PC-9 (cell line): ENCODE results near the gene DYNC1H1. TPM values are rescaled to one million over a fixed set of nuclear protein-coding genes. Genes with fewer than 3 reads are reported as not detected.
A peak's percentile ranks its signal among the peaks of the same experiment; 100 is the strongest.

Experiments
- BruUV-seq: library from RNA; stranded (reverse); fragments of 400-500 nt; replicated peaks from 2 replicates; lab custom pipeline; 2021; lab: Mats Ljungman, UMichigan
- CTCF ChIA-PET: fragments of 300-600 bp; sonication (Branson Sonifier 250); formaldehyde crosslinking; loops from one replicate; lab custom pipeline; 2022; ENCODE audit warnings: antibody characterized with exemption; lab: Charles Lee
- POLR2A ChIA-PET: fragments of 300-600 bp; sonication (Branson Sonifier 250); formaldehyde crosslinking; loops from one replicate; lab custom pipeline; 2022; ENCODE audit warnings: antibody characterized with exemption; ENCODE audit not compliant: unreplicated experiment; lab: Charles Lee
- DNase-seq, 2 experiments: peaks; one replicate each; pipeline versions ENCODE4 v3.0.0 to v3.0.0-alpha.2; 2015 to 2022; ENCODE audit warnings: mixed read lengths in 1 of 2
- H2AFZ ChIP-seq: fragments of 200-600 bp; sonication (generic); 2 replicates; pipeline ENCODE4 v1.8.1; 2017; ENCODE audit warnings: antibody characterized with exemption
- H3F3A ChIP-seq: fragments of 200-600 bp; sonication (generic); 2 replicates; pipeline ENCODE4 v1.8.1; 2017; ENCODE audit warnings: antibody characterized with exemption, mild to moderate bottlenecking, low read depth; ENCODE audit not compliant: insufficient read depth
- H3K27ac ChIP-seq: fragments of 200-600 bp; sonication (generic); 2 replicates; pipeline ENCODE4 v1.6.1; 2016; ENCODE audit warnings: mixed run types
- H3K27me3 ChIP-seq: fragments of 200-600 bp; sonication (generic); 2 replicates; pipeline ENCODE4 v1.6.1; 2016; ENCODE audit warnings: low read depth, mixed run types; ENCODE audit not compliant: insufficient read depth
- H3K36me3 ChIP-seq: fragments of 200-600 bp; sonication (generic); 2 replicates; pipeline ENCODE4 v1.6.1; 2016; ENCODE audit warnings: low read depth, mixed run types
- H3K4me1 ChIP-seq: fragments of 200-600 bp; sonication (generic); replicated peaks from 2 replicates; pipeline ENCODE4 v1.6.1; 2016; ENCODE audit warnings: mixed run types; ENCODE audit not compliant: insufficient read depth
- H3K4me2 ChIP-seq: fragments of 200-600 bp; sonication (generic); 2 replicates; pipeline ENCODE4 v1.6.1; 2017; ENCODE audit warnings: mixed run types
- H3K4me3 ChIP-seq: fragments of 200-600 bp; sonication (generic); 2 replicates; pipeline ENCODE4 v1.6.1; 2016; ENCODE audit warnings: mixed run types
- H3K79me2 ChIP-seq: fragments of 200-600 bp; sonication (generic); 2 replicates; pipeline ENCODE4 v1.6.1; 2017; ENCODE audit warnings: low read depth, mixed run types
- H3K9me2 ChIP-seq: fragments of 200-600 bp; sonication (generic); 2 replicates; pipeline ENCODE4 v1.8.1; 2017; ENCODE audit warnings: mild to moderate bottlenecking; ENCODE audit not compliant: insufficient read depth
- H3K9me3 ChIP-seq: fragments of 200-600 bp; sonication (generic); 2 replicates; pipeline ENCODE4 v1.8.1; 2016; ENCODE audit warnings: low read depth; ENCODE audit not compliant: insufficient read depth
- H4K20me1 ChIP-seq: fragments of 200-600 bp; sonication (generic); 2 replicates; pipeline ENCODE4 v1.8.1; 2017; ENCODE audit not compliant: insufficient read depth
- CTCF ChIP-seq: fragments of 200-600 bp; sonication (generic); conservative IDR thresholded peaks from 2 replicates; pipeline ENCODE4 v1.6.1; 2017; ENCODE audit warnings: mixed run types, antibody characterized with exemption, mild to moderate bottlenecking, moderate library complexity
- EZH2 ChIP-seq: fragments of 200-600 bp; sonication (generic); IDR thresholded peaks from 2 replicates; pipeline ENCODE4 v1.8.0; 2017; ENCODE audit warnings: antibody characterized with exemption, low read depth
- intact Hi-C: fragments of 100-400 bp; cut with micrococcal nuclease; formaldehyde crosslinking; loops from one replicate; pipeline ENCODE4 v1.10.0; 2022; ENCODE audit not compliant: unreplicated experiment
- total RNA-seq: library from RNA; stranded (reverse); gene quantifications from 2 replicates; pipeline ENCODE4 v1.2.3, GENCODE V29; 2021

The DYNC1H1 gene
- total RNA-seq, 1 experiment from 2014 or later, result 1,268 TPM

- Histone ChIP-seq H3K27me3 (no peaks in the 10 kb centered on the region), H3K36me3 (peaks cover 13% of the 10 kb centered on the region), H3K79me2 (peaks cover 48% of the 10 kb centered on the region), H3K9me3 (no peaks in the 10 kb centered on the region), H3K4me2 (peak overlapping the region; percentile 74), H4K20me1 (no peaks in the 10 kb centered on the region), H3K4me3 (peak overlapping the region; percentile 76; the same call in 1 of the 2 replicates), H2AFZ (peak overlapping the region; percentile 82), H3K27ac (no peak overlapping the region), H3F3A (peaks cover 30% of the 10 kb centered on the region), H3K9me2 (no peaks in the 10 kb centered on the region), H3K4me1 (peaks cover 57% of the 10 kb centered on the region)
- intact Hi-C loops, result loop anchor here (1.0 to 10.0 kb wide), 7 partner anchors 9 to 551 kb away; no protein-coding TSS in a partner anchor
- CTCF ChIA-PET, result interaction anchor here (0.6 kb wide), 1 partner anchor 134 kb away, joined by 3 read pairs; no protein-coding TSS in a partner anchor
- TF ChIP-seq CTCF, result no peak
- TF ChIP-seq EZH2, result no peak
- BruUV-seq, result TSS peak; percentile 49
- DNase-seq, result no peak
- POLR2A ChIA-PET, result no interaction called here
Observed at GRCh38 chr14:101963656-101964296, 597 bp upstream of the DYNC1H1 start.

- Histone ChIP-seq H3K27me3 (no peaks in the 10 kb centered on the region), H3K4me2 (peak overlapping the region; percentile 85), H3K4me1 (peaks cover 66% of the 10 kb centered on the region), H4K20me1 (no peaks in the 10 kb centered on the region), H3K4me3 (peak overlapping the region; percentile 76), H3K79me2 (peaks cover 62% of the 10 kb centered on the region), H3K27ac (peak overlapping the region; percentile 75), H3K9me2 (no peaks in the 10 kb centered on the region), H3F3A (peaks cover 43% of the 10 kb centered on the region), H2AFZ (peak overlapping the region; percentile 82), H3K36me3 (peaks cover 24% of the 10 kb centered on the region), H3K9me3 (no peaks in the 10 kb centered on the region)
- intact Hi-C loops, result loop anchor here (2.0 to 10.0 kb wide), 2 partner anchors 222 to 550 kb away; no protein-coding TSS in a partner anchor
- BruUV-seq, result no TSS peak
- ChIA-PET POLR2A (interaction anchor here (0.6 to 1.3 kb wide), 4 partner anchors 15 to 86 kb away, joined by 3 to 7 read pairs (median 4); no protein-coding TSS in a partner anchor), CTCF (interaction anchor here (0.6 to 1.0 kb wide), 2 partner anchors 222 to 257 kb away, joined by 3 to 11 read pairs; no protein-coding TSS in a partner anchor)
- TF ChIP-seq CTCF, result no peak
- TF ChIP-seq EZH2, result no peak
- DNase-seq, result peak; percentile 71 to 72
Observed at GRCh38 chr14:101965181-101965544, 790 bp downstream of the DYNC1H1 start.

DNA sequence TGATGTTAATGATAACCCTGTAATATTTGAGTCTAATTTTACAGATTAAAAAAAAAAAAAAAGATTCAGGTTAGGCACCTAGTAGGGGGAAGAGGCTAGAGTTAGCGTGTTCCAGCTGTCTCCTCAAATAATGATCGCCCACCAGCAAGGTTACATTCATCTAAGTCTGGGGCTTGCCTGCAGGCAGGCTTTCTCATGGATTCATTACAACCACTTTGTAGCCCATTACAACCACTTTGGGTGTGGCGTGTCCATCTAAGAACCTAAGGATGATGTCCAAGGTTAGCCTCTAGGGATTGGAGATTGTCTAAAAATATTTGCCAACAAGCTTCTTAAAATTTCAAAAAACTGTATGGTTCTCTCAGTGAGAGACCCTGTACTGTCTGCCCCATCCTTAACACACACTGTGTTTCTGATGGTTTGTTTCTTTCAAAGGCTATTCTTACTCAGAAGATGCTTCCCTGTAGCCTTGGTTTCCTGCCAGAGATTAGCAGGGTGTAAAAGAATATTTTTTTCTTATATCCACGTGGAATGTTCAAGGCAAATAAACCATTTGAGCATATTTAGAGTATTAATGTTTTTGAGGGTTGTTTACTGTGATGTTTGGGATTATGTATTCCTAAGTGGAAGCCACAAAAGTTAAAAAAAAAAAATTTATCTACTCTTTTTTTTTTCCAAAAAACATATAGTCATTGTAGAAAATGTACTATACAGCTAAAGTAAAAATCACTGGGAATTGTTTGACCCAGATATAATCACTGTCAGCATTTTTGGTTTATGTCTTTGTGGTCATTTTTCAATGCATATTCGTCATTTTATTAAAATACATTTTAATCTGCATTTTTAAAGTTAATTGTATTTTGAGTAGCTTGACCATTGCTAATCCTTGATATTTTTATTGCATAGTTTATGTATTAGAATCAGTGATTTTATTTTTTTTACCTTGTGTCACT lies 1.7 kb downstream of the DYNC1H1 start:
- TF ChIP-seq CTCF, result peak; percentile 14; the same call in 1 of the 2 replicates
- no peak for TF ChIP-seq EZH2
- Histone ChIP-seq H3K4me2 (peak overlapping the region; percentile 85), H3F3A (peaks cover 46% of the 10 kb centered on the region), H3K9me3 (no peaks in the 10 kb centered on the region), H3K4me1 (peaks cover 73% of the 10 kb centered on the region), H3K9me2 (no peaks in the 10 kb centered on the region), H3K79me2 (peaks cover 70% of the 10 kb centered on the region), H4K20me1 (no peaks in the 10 kb centered on the region), H2AFZ (no peak overlapping the region), H3K27ac (peak overlapping the region; percentile 75), H3K36me3 (peaks cover 25% of the 10 kb centered on the region), H3K27me3 (no peaks in the 10 kb centered on the region), H3K4me3 (peak overlapping the region; percentile 76)
- ChIA-PET CTCF (interaction anchor here (0.5 to 1.0 kb wide), 6 partner anchors 127 to 542 kb away, joined by 3 to 11 read pairs (median 6); no protein-coding TSS in a partner anchor), POLR2A (interaction anchor here (0.6 to 1.3 kb wide), 4 partner anchors 15 to 351 kb away, joined by 3 to 11 read pairs (median 4); no protein-coding TSS in a partner anchor)
- BruUV-seq, result no TSS peak
- intact Hi-C loops, result loop anchor here (2.0 to 10.0 kb wide), 2 partner anchors 221 to 549 kb away; no protein-coding TSS in a partner anchor
- DNase-seq, result no peak
